Measurements from ENCODE around the gene TRAPPC3L.

The TRAPPC3L gene

GRCh38 chr6:116545651-116546050, at the start of gene TRAPPC3L:
TSS of gene TRAPPC3L (minus strand) at chr6:116545684. CDS start at chr6:116545514, 170 bp downstream.
- no peak within 1 kb of the TSS for H3K27ac Mint-ChIP-seq
- no peaks in the 10 kb centered on the region for H3K9me3 Mint-ChIP-seq
- H3K27me3 Mint-ChIP-seq (ENCODE audit: low read depth), result peaks cover 36% of the 10 kb centered on the region
- H3K4me1 Mint-ChIP-seq (ENCODE audit: low read depth), result no peaks in the 10 kb centered on the region
- H3K4me3 Mint-ChIP-seq, result no peak within 1 kb of the TSS
- no peak for DNase-seq (ENCODE audit: low spot score)
- H3K36me3 Mint-ChIP-seq (ENCODE audit: low read depth), result no peaks in the 10 kb centered on the region

GRCh38 chr6:116595247-116595646, 49.8 kb upstream of the TRAPPC3L start:
- Mint-ChIP-seq H3K27me3 (ENCODE audit: low read depth) (no peaks in the 10 kb centered on the region), H3K4me1 (ENCODE audit: low read depth) (no peaks in the 10 kb centered on the region), H3K9me3 (no peaks in the 10 kb centered on the region), H3K36me3 (ENCODE audit: low read depth) (peaks cover 25% of the 10 kb centered on the region), H3K4me3 (no peak overlapping the region), H3K27ac (no peak overlapping the region)
- no peak for DNase-seq (ENCODE audit: low spot score)

DNA sequence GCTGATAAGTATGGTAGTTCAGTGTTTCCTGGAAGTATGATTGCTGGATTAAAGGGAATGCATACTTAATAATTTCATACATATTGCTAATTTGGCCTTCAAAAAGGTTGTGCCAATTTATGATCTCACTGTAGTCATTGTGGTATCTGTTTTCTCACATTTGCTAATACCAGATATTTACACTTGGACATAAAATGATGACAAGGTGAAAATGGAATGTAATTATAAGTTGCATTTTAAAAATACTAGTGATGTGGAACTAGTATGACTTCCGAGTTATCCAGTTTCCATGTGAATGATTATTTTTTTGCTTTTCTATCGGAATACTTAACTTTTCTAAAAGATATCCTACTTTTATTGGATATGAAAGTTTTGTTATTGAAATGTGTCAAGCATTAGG, 41.3 kb upstream of the TRAPPC3L start:
- peaks cover 33% of the 10 kb centered on the region for H3K36me3 Mint-ChIP-seq (ENCODE audit: low read depth)
- H3K4me3 Mint-ChIP-seq, result no peak overlapping the region
- H3K27ac Mint-ChIP-seq, result no peak overlapping the region

GRCh38 chr6:116586276-116586675, 40.8 kb upstream of the TRAPPC3L start:
- H3K4me1 Mint-ChIP-seq (ENCODE audit: low read depth), result no peaks in the 10 kb centered on the region
- no peak overlapping the region for H3K27ac Mint-ChIP-seq
- H3K4me3 Mint-ChIP-seq, result no peak overlapping the region
- H3K27me3 Mint-ChIP-seq (ENCODE audit: low read depth), result no peaks in the 10 kb centered on the region
- no peaks in the 10 kb centered on the region for H3K9me3 Mint-ChIP-seq
- DNase-seq (ENCODE audit: low spot score), result no peak
- H3K36me3 Mint-ChIP-seq (ENCODE audit: low read depth), result peaks cover 32% of the 10 kb centered on the region

More for the DNA sequence above, 41.3 kb upstream of the TRAPPC3L start:
- Mint-ChIP-seq H3K4me1 (ENCODE audit: low read depth) (no peaks in the 10 kb centered on the region), H3K27me3 (ENCODE audit: low read depth) (no peaks in the 10 kb centered on the region), H3K9me3 (no peaks in the 10 kb centered on the region)
- DNase-seq (ENCODE audit: low spot score), result no peak

- no peak for DNase-seq (ENCODE audit: low spot score)
- Mint-ChIP-seq H3K27ac (no peak overlapping the region), H3K9me3 (no peaks in the 10 kb centered on the region), H3K4me1 (ENCODE audit: low read depth) (peaks cover 7% of the 10 kb centered on the region), H3K36me3 (ENCODE audit: low read depth) (peaks cover 33% of the 10 kb centered on the region), H3K27me3 (ENCODE audit: low read depth) (no peaks in the 10 kb centered on the region), H3K4me3 (no peak overlapping the region)
Measured at GRCh38 chr6:116580198-116580597, 34.7 kb upstream of the TRAPPC3L start.

GRCh38 chr6:116579143-116579542, 33.7 kb upstream of the TRAPPC3L start:
- H3K4me1 Mint-ChIP-seq (ENCODE audit: low read depth), result peaks cover 9% of the 10 kb centered on the region
- H3K9me3 Mint-ChIP-seq, result no peaks in the 10 kb centered on the region
- H3K27me3 Mint-ChIP-seq (ENCODE audit: low read depth), result no peaks in the 10 kb centered on the region
- no peak overlapping the region for H3K4me3 Mint-ChIP-seq
- DNase-seq (ENCODE audit: low spot score), result no peak
- H3K36me3 Mint-ChIP-seq (ENCODE audit: low read depth), result peaks cover 32% of the 10 kb centered on the region
- H3K27ac Mint-ChIP-seq, result no peak overlapping the region

DNA sequence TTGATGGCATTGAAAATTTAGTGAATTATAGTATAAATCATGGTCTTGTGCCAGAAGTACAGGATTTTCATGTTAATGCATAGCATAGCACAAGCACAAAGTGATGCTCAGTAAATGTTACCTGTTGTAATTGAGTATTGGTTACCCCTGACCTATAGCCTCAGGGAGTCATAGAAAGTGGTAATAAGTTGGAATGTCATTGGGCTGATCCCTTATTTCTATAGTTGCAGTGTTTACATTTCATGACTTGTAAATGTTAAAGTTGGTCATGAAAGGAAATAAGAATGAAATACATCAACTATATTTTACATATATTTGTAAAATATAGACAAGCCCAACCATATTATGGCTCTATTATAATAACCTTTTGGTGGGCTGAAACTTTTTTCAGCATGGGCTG, 32.9 kb upstream of the TRAPPC3L start:
- Mint-ChIP-seq H3K4me1 (ENCODE audit: low read depth) (peaks cover 13% of the 10 kb centered on the region), H3K36me3 (ENCODE audit: low read depth) (peaks cover 35% of the 10 kb centered on the region), H3K9me3 (no peaks in the 10 kb centered on the region), H3K27me3 (ENCODE audit: low read depth) (no peaks in the 10 kb centered on the region), H3K4me3 (no peak overlapping the region), H3K27ac (no peak overlapping the region)
- no peak for DNase-seq (ENCODE audit: low spot score)

DNA sequence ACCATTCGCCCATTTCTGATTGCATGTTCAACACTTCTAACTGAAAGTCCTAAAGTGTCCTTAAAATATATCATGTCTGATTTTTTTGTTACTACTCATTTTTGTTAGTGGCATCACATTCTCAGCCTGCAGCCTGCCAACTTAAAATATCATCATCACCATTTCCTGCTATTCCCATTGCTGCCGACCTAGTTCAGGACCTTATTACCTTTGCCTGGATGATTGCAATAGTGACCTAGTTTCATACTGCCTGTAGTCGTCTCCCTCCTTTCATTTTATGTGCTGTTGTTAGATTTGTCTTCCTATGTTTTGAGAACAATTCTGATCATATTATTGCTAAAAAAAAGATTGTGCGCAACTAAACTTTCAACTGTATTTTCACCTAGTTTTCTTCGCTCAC, 32.0 kb upstream of the TRAPPC3L start:
- no peak overlapping the region for H3K4me3 Mint-ChIP-seq
- H3K27me3 Mint-ChIP-seq (ENCODE audit: low read depth), result no peaks in the 10 kb centered on the region
- peaks cover 18% of the 10 kb centered on the region for H3K4me1 Mint-ChIP-seq (ENCODE audit: low read depth)
- DNase-seq (ENCODE audit: low spot score), result no peak
- H3K36me3 Mint-ChIP-seq (ENCODE audit: low read depth), result peaks cover 32% of the 10 kb centered on the region
- no peaks in the 10 kb centered on the region for H3K9me3 Mint-ChIP-seq
- H3K27ac Mint-ChIP-seq, result no peak overlapping the region

- no peak for DNase-seq (ENCODE audit: low spot score)
- H3K27me3 Mint-ChIP-seq (ENCODE audit: low read depth), result no peaks in the 10 kb centered on the region
- no peak overlapping the region for H3K4me3 Mint-ChIP-seq
- no peak overlapping the region for H3K27ac Mint-ChIP-seq
- H3K4me1 Mint-ChIP-seq (ENCODE audit: low read depth), result peaks cover 24% of the 10 kb centered on the region
- H3K9me3 Mint-ChIP-seq, result no peaks in the 10 kb centered on the region
- H3K36me3 Mint-ChIP-seq (ENCODE audit: low read depth), result peaks cover 28% of the 10 kb centered on the region
Measured at GRCh38 chr6:116575227-116575626, 29.7 kb upstream of the TRAPPC3L start.

- Mint-ChIP-seq H3K27me3 (ENCODE audit: low read depth) (peaks cover 3% of the 10 kb centered on the region), H3K4me3 (peak overlapping the region; percentile 97), H3K9me3 (no peaks in the 10 kb centered on the region), H3K4me1 (ENCODE audit: low read depth) (peaks cover 32% of the 10 kb centered on the region), H3K27ac (peak overlapping the region; percentile 93), H3K36me3 (ENCODE audit: low read depth) (peaks cover 16% of the 10 kb centered on the region)
- DNase-seq (ENCODE audit: low spot score), result no peak
Measured at GRCh38 chr6:116572162-116572561, 26.7 kb upstream of the TRAPPC3L start.

DNA sequence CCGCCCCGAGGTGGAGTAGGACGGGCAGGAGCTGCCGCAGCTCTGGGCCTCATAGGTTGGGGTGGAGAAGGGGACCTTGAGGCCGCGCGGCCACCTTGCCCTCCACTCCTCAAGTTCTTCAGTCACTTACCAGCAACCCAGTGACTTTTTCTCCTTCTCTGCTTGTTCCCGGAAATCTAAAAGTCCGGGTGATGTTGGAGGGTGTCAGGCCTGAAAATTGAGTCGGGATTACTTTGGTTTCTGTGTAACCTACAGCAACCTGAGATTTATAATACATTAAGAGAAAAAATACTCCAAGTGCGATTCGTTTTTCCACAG, 26.2 kb upstream of the TRAPPC3L start:
- H3K4me1 Mint-ChIP-seq (ENCODE audit: low read depth), result peaks cover 30% of the 10 kb centered on the region
- peaks cover 7% of the 10 kb centered on the region for H3K27me3 Mint-ChIP-seq (ENCODE audit: low read depth)
- H3K9me3 Mint-ChIP-seq, result no peaks in the 10 kb centered on the region
- no peak for DNase-seq (ENCODE audit: low spot score)
- H3K36me3 Mint-ChIP-seq (ENCODE audit: low read depth), result peaks cover 15% of the 10 kb centered on the region
- H3K27ac Mint-ChIP-seq, result peak overlapping the region; percentile 93
- peak overlapping the region; percentile 97 for H3K4me3 Mint-ChIP-seq

- Mint-ChIP-seq H3K27me3 (ENCODE audit: low read depth) (peaks cover 11% of the 10 kb centered on the region), H3K4me3 (peak within 1 kb of the TSS; percentile 97), H3K36me3 (ENCODE audit: low read depth) (peaks cover 12% of the 10 kb centered on the region), H3K4me1 (ENCODE audit: low read depth) (peaks cover 28% of the 10 kb centered on the region), H3K27ac (peak within 1 kb of the TSS; percentile 95), H3K9me3 (no peaks in the 10 kb centered on the region)
- peak; percentile 99 for DNase-seq (ENCODE audit: low spot score)
Measured at GRCh38 chr6:116570856-116571682, 25.6 kb upstream of the TRAPPC3L start, which contains the start of gene RWDD1. TSS of gene RWDD1 (plus strand) at chr6:116571504. CDS start at chr6:116571583, 79 bp downstream.

DNA sequence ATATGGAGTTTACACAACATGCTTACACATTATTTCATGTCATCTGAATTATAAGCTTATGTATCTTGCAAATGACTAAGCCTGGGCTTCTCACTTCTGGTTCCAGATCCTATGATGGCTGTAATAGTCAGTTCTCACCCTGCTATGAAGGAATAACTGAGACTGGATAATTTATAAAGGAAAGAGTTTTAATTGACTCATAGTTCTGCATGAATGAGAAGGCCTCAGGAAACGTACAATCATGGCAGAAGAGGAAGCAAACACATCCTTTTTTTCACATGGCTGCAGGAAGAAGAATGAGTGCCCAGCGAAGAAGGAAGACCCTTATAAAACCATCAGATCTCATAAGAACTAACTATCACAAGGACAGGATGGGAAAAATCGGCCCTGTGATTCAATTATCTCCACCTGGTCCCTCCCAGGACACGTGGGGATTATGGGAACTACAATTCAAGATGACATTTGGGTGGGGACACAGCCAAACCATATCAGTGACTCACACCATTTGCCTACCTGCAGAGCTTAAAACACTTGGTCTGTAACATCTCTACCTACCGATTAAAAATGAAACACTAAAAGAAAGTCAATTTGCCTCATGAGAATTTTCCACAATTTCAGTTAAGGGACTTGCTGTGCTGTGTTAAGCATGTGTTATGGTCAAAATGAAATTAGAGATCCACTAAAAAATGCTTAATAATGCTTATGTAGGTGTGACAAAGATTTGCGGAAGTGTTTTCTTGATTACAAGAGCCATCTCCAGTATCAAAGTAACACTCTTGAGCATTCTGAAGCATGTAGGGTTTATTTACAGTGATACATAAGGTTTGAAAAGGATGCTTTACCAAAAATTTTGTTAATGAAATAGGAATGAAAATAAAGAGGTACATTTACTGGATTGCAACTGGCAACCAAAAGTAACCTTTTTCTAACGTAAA, 23.6 kb upstream of the TRAPPC3L start:
- no peaks in the 10 kb centered on the region for H3K9me3 Mint-ChIP-seq
- H3K27ac Mint-ChIP-seq, result no peak overlapping the region
- peaks cover 26% of the 10 kb centered on the region for H3K4me1 Mint-ChIP-seq (ENCODE audit: low read depth)
- H3K27me3 Mint-ChIP-seq (ENCODE audit: low read depth), result peaks cover 12% of the 10 kb centered on the region
- no peak overlapping the region for H3K4me3 Mint-ChIP-seq
- H3K36me3 Mint-ChIP-seq (ENCODE audit: low read depth), result peaks cover 5% of the 10 kb centered on the region
- no peak for DNase-seq (ENCODE audit: low spot score)

GRCh38 chr6:116568111-116568510, 22.6 kb upstream of the TRAPPC3L start:
- H3K4me1 Mint-ChIP-seq (ENCODE audit: low read depth), result peaks cover 22% of the 10 kb centered on the region
- H3K27ac Mint-ChIP-seq, result no peak overlapping the region
- DNase-seq (ENCODE audit: low spot score), result no peak
- H3K9me3 Mint-ChIP-seq, result no peaks in the 10 kb centered on the region
- no peak overlapping the region for H3K4me3 Mint-ChIP-seq
- H3K27me3 Mint-ChIP-seq (ENCODE audit: low read depth), result peaks cover 17% of the 10 kb centered on the region
- H3K36me3 Mint-ChIP-seq (ENCODE audit: low read depth), result peaks cover 2% of the 10 kb centered on the region
